HepG2 (cell line): ENCODE data around the gene FLRT2.

Experiments used
- CTCF ChIP-seq: sonication (generic); formaldehyde crosslinking; IDR thresholded peaks from 2 replicates; pipeline ENCODE4 v1.5.0; 2020; ENCODE audit warnings: mild to moderate bottlenecking, missing genetic modification reagents, moderate library complexity
- DR1 ChIP-seq: sonication (generic); formaldehyde crosslinking; IDR thresholded peaks from 2 replicates; pipeline ENCODE4 v1.8.0; 2021; ENCODE audit warnings: mild to moderate bottlenecking, missing genetic modification reagents, inconsistent platforms
- NR2F1 ChIP-seq, 2 experiments: fragments of 450-650 bp in 1 of 2; formaldehyde crosslinking in 1 of 2; IDR thresholded peaks; 2 replicates each; pipeline versions ENCODE4 v1.5.0 to v1.6.1; 2016 to 2020; ENCODE audit warnings: mild to moderate bottlenecking in 1 of 2, missing compliant biosample characterization in 1 of 2, missing genetic modification reagents in 1 of 2, moderate library complexity in 1 of 2
- SATB2 ChIP-seq: sonication (generic); formaldehyde crosslinking; IDR thresholded peaks from 2 replicates; pipeline ENCODE4 v1.5.0; 2020; ENCODE audit warnings: missing genetic modification reagents
- ZBTB33 ChIP-seq: sonication (generic); formaldehyde crosslinking; IDR thresholded peaks from 2 replicates; pipeline ENCODE4 v1.4.0; 2020; ENCODE audit warnings: missing genetic modification reagents
- ZFX ChIP-seq: sonication (generic); formaldehyde crosslinking; IDR thresholded peaks from 2 replicates; pipeline ENCODE4 v1.4.0; 2020; ENCODE audit warnings: mild to moderate bottlenecking, low read depth, missing genetic modification reagents, moderate library complexity
- ZNF547 ChIP-seq: sonication (generic); formaldehyde crosslinking; IDR thresholded peaks from 2 replicates; pipeline ENCODE4 v1.5.1; 2020; ENCODE audit warnings: mild to moderate bottlenecking, missing genetic modification reagents
- ZSCAN29 ChIP-seq: sonication (generic); formaldehyde crosslinking; conservative IDR thresholded peaks from 2 replicates; pipeline ENCODE4 v1.4.0; 2020; ENCODE audit warnings: mild to moderate bottlenecking, missing genetic modification reagents
- TF ChIP-seq, protein P1 (sequence below): sonication (generic); formaldehyde crosslinking; conservative IDR thresholded peaks from 2 replicates; pipeline ENCODE4 v1.8.1; 2023; ENCODE audit warnings: missing genetic modification reagents

- no peak for TF ChIP-seq CTCF (CRISPR knock-in tag)
- no peak for TF ChIP-seq ZBTB33 (CRISPR knock-in tag)
- TF ChIP-seq ZNF547 (CRISPR knock-in tag): no peak
- TF ChIP-seq, protein P1, sequence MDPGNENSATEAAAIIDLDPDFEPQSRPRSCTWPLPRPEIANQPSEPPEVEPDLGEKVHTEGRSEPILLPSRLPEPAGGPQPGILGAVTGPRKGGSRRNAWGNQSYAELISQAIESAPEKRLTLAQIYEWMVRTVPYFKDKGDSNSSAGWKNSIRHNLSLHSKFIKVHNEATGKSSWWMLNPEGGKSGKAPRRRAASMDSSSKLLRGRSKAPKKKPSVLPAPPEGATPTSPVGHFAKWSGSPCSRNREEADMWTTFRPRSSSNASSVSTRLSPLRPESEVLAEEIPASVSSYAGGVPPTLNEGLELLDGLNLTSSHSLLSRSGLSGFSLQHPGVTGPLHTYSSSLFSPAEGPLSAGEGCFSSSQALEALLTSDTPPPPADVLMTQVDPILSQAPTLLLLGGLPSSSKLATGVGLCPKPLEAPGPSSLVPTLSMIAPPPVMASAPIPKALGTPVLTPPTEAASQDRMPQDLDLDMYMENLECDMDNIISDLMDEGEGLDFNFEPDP (CRISPR knock-in tag): no peak
- no peak for TF ChIP-seq ZSCAN29 (CRISPR knock-in tag)
- no peak for TF ChIP-seq ZFX (CRISPR knock-in tag)
- no peak for TF ChIP-seq NR2F1 (CRISPR knock-in tag; IDR thresholded peaks at IDR 0.05)
- TF ChIP-seq SATB2 (CRISPR knock-in tag): no peak
- no peak for TF ChIP-seq DR1 (CRISPR knock-in tag)
These were observed 46.9 kb upstream of the FLRT2 start for GRCh38 chr14:85483037-85483436.
